Endothelial cell of umbilical vein (primary cell): ENCODE results near the gene SLC16A2. TPM values are rescaled to one million over a fixed set of nuclear protein-coding genes. Genes with fewer than 3 reads are reported as not detected.

Experiments used
- BruUV-seq: library from RNA; stranded (reverse); fragments of 400-500 nt; replicated peaks from 2 replicates; lab custom pipeline; 2021; lab: Mats Ljungman, UMichigan
- CTCF ChIA-PET: fragments of 300-600, 350-600 bp; sonication (Branson Sonifier 250); formaldehyde crosslinking; loops from one replicate; lab custom pipeline; 2021; ENCODE audit warnings: antibody characterized with exemption, inconsistent platforms; lab: Charles Lee
- POLR2A ChIA-PET: fragments of 300-600, 350-600 bp; sonication (Branson Sonifier 250); formaldehyde crosslinking; loops from one replicate; lab custom pipeline; 2021; ENCODE audit warnings: antibody characterized with exemption, inconsistent platforms; lab: Charles Lee
- DNase-seq: peaks from one replicate; pipeline ENCODE4 v3.0.0-alpha.2; 2011; ENCODE audit warnings: low read depth, low spot score
- FAIRE-seq: peaks from 2 replicates; lab custom pipeline; 2011; peaks lifted over from hg19 to GRCh38; lab: Jason Lieb, UNC
- H2AFZ ChIP-seq: 2 replicates; pipeline ENCODE4 v1.6.0; 2012; ENCODE audit warnings: low read depth, low read length, control low read depth, inconsistent platforms
- H3K27ac ChIP-seq: 2 replicates; pipeline ENCODE4 v1.5.1; 2011; ENCODE audit warnings: low read depth, mild to moderate bottlenecking, control low read depth, low read length, moderate library complexity; ENCODE audit not compliant: insufficient read depth
- H3K27me3 ChIP-seq, 2 experiments: 2 replicates each; pipeline versions ENCODE4 v1.6.0 to v1.6.1; 2011; ENCODE audit warnings: low read length in 2 of 2, mixed read lengths in 1 of 2; ENCODE audit not compliant: control insufficient read depth in 2 of 2, insufficient read depth in 2 of 2
- H3K36me3 ChIP-seq, 2 experiments: 2 replicates in 1 of 2; 3 replicates in 1 of 2; pipeline ENCODE4 v1.5.1; 2011; ENCODE audit warnings: low read length in 2 of 2, mild to moderate bottlenecking in 1 of 2, moderate library complexity in 1 of 2; ENCODE audit not compliant: control insufficient read depth in 2 of 2, insufficient read depth in 2 of 2; ENCODE audit errors: extremely low read depth in 1 of 2
- H3K4me1 ChIP-seq: 3 replicates; pipeline ENCODE4 v1.5.1; 2011; ENCODE audit warnings: mild to moderate bottlenecking, low read length; ENCODE audit not compliant: control insufficient read depth, insufficient read depth; ENCODE audit errors: extremely low read depth
- H3K4me2 ChIP-seq: 2 replicates; pipeline ENCODE4 v1.6.1; 2011; ENCODE audit warnings: low read length, control low read depth, mixed read lengths; ENCODE audit not compliant: insufficient read depth
- H3K4me3 ChIP-seq, 3 experiments: fragments of 200-600 bp in 1 of 3; sonication (generic), shearing (Covaris generic) in 1 of 3; replicated peaks in 1 of 3; 2 replicates each; pipeline ENCODE4 v1.5.1; 2011 to 2016; ENCODE audit warnings: control low read depth in 3 of 3, low read length in 3 of 3, mild to moderate bottlenecking in 2 of 3, inconsistent platforms in 1 of 3, low read depth in 1 of 3, moderate library complexity in 1 of 3; ENCODE audit not compliant: insufficient read depth in 1 of 3
- H3K79me2 ChIP-seq: 2 replicates; pipeline ENCODE4 v1.6.0; 2012; ENCODE audit warnings: low read length, inconsistent platforms; ENCODE audit not compliant: control insufficient read depth, insufficient read depth
- H3K9ac ChIP-seq: replicated peaks from 2 replicates; pipeline ENCODE3; 2011; ENCODE audit warnings: low read length, control low read depth; ENCODE audit not compliant: insufficient read depth; ENCODE audit errors: extremely low read depth
- H3K9me1 ChIP-seq: replicated peaks from 3 replicates; pipeline ENCODE4 v1.6.0; 2011; ENCODE audit warnings: mild to moderate bottlenecking, low read length; ENCODE audit not compliant: control insufficient read depth, insufficient read depth; ENCODE audit errors: extremely low read depth
- H3K9me3 ChIP-seq: replicated peaks from 2 replicates; pipeline ENCODE4 v1.5.1; 2012; ENCODE audit warnings: low read length, inconsistent platforms; ENCODE audit not compliant: control insufficient read depth, insufficient read depth
- H4K20me1 ChIP-seq: replicated peaks from 2 replicates; pipeline ENCODE3; 2011; ENCODE audit warnings: mild to moderate bottlenecking, low read length; ENCODE audit not compliant: control insufficient read depth, insufficient read depth; ENCODE audit errors: extremely low read depth
- EZH2 ChIP-seq: IDR thresholded peaks from 2 replicates; pipeline ENCODE4 v1.6.1; 2012; ENCODE audit warnings: borderline replicate concordance, low read depth, mild to moderate bottlenecking, moderate library complexity, low read length, inconsistent platforms; ENCODE audit not compliant: severe bottlenecking
- FOS ChIP-seq: IDR thresholded peaks from 2 replicates; pipeline ENCODE4 v1.6.1; 2011; ENCODE audit warnings: mild to moderate bottlenecking, low read length, moderate library complexity, borderline replicate concordance; ENCODE audit not compliant: insufficient read depth
- GATA2 ChIP-seq: IDR thresholded peaks from 2 replicates; pipeline ENCODE4 v1.7.0; 2011; ENCODE audit warnings: low read depth, mild to moderate bottlenecking, moderate library complexity, mixed read lengths, low read length; ENCODE audit not compliant: insufficient read length, insufficient read depth
- JUN ChIP-seq: IDR thresholded peaks from 2 replicates; pipeline ENCODE4 v1.6.1; 2011; ENCODE audit warnings: borderline replicate concordance, low read depth; ENCODE audit not compliant: insufficient read length, insufficient read depth
- MYC ChIP-seq: IDR thresholded peaks from one replicate; pipeline ENCODE4 v1.6.1; 2011; ENCODE audit warnings: mild to moderate bottlenecking, low read depth, low read length
- POLR2A ChIP-seq: IDR thresholded peaks from 2 replicates; pipeline ENCODE4 v1.6.1; 2012; ENCODE audit warnings: low read depth, mild to moderate bottlenecking, control low read depth, low read length
- POLR2AphosphoS5 ChIP-seq: IDR thresholded peaks from 2 replicates; pipeline ENCODE4 v1.6.1; 2012; ENCODE audit warnings: low read depth, mild to moderate bottlenecking, control low read depth, low read length, moderate library complexity; ENCODE audit not compliant: insufficient read depth
- dilution Hi-C: fragments of 300-500 bp; cut with MboI; formaldehyde crosslinking; loops from one replicate; pipeline ENCODE4 v1.15.0; 2019; ENCODE audit warnings: low sequenced_read_pairs; ENCODE audit not compliant: extremely low pct_ligation_motif_present
- intact Hi-C: fragments of 100-400 bp; cut with micrococcal nuclease; formaldehyde crosslinking; loops from one replicate; pipeline ENCODE4 v1.10.0; 2022
- polyA plus RNA-seq, 4 experiments: library from polyadenylated mRNA; depleted of rRNA in 3 of 4; stranded (reverse) in 3 of 4; unstranded in 1 of 4; fragments of >200 nt; gene quantifications; 2 replicates each; pipeline versions ENCODE4 v1.2.1 to v1.2.3, GENCODE V29; 2011 to 2012; ENCODE audit warnings: missing spikeins in 1 of 4
- total RNA-seq: library from RNA; stranded (reverse); gene quantifications from 2 replicates; pipeline ENCODE4 v1.2.3, GENCODE V29; 2021
- TF ChIP-seq, protein P1 (sequence below), 2 donors: IDR thresholded peaks; 1 replicate in 1 of 2; 2 replicates in 1 of 2; pipeline ENCODE4 v1.5.1; 2011; ENCODE audit warnings: low read length in 2 of 2, mild to moderate bottlenecking in 2 of 2, moderate library complexity in 2 of 2, control low read depth in 1 of 2, inconsistent platforms in 1 of 2, low read depth in 1 of 2; ENCODE audit not compliant: insufficient read depth in 1 of 2; ENCODE audit errors: extremely low read depth in 1 of 2
- TF ChIP-seq, protein P2 (sequence below): IDR thresholded peaks from 2 replicates; pipeline ENCODE4 v1.6.1; 2011; ENCODE audit not compliant: insufficient read depth, insufficient read length

Gene SLC16A2
- total and polyA plus RNA-seq, 2 donors (not counting 3 experiments of a cell fraction or from before 2014, with no cell fraction given), result 3.1 to 3.6 TPM

DNA sequence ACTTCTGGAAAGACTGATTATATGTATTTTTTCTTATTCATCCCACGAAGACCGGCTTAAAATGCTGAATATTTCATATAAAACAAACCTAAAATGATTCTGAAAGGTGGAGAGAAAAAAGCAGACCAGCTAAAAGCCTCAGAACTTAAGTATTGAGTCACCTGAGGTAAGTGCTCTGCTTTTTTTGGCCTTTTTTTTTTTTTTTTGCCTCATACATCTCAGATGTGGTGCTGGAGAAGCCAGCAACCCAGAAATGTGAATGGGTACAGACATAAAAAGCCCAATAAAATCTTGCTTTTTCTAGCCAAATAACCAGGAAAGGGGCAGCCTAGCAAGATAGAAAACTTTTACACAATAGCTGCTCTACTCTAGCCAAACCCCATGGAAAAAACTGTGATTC, 136.1 kb downstream of the SLC16A2 start:
- no peak overlapping the region for H2AFZ ChIP-seq
- no peaks in the 10 kb centered on the region for H3K27me3 ChIP-seq
- FAIRE-seq (no peak), DNase-seq (no peak)
- H3K4me3 ChIP-seq, result no peak overlapping the region
- CTCF ChIA-PET, result no interaction called here
- no peaks in the 10 kb centered on the region for H3K4me1 ChIP-seq
- no peak overlapping the region for H3K4me2 ChIP-seq
- H3K27ac ChIP-seq, result no peak overlapping the region
- H3K79me2 ChIP-seq, result no peaks in the 10 kb centered on the region
- H4K20me1 ChIP-seq, result no peaks in the 10 kb centered on the region
- intact Hi-C loops (loop anchor here (10.0 kb wide), 1 partner anchor 423 kb away; no protein-coding TSS in a partner anchor), dilution Hi-C loops (no loop called here)
- no TSS peak for BruUV-seq
- H3K9me3 ChIP-seq, result no peaks in the 10 kb centered on the region
- H3K9ac ChIP-seq, result no peak overlapping the region
- TF ChIP-seq, protein P1, sequence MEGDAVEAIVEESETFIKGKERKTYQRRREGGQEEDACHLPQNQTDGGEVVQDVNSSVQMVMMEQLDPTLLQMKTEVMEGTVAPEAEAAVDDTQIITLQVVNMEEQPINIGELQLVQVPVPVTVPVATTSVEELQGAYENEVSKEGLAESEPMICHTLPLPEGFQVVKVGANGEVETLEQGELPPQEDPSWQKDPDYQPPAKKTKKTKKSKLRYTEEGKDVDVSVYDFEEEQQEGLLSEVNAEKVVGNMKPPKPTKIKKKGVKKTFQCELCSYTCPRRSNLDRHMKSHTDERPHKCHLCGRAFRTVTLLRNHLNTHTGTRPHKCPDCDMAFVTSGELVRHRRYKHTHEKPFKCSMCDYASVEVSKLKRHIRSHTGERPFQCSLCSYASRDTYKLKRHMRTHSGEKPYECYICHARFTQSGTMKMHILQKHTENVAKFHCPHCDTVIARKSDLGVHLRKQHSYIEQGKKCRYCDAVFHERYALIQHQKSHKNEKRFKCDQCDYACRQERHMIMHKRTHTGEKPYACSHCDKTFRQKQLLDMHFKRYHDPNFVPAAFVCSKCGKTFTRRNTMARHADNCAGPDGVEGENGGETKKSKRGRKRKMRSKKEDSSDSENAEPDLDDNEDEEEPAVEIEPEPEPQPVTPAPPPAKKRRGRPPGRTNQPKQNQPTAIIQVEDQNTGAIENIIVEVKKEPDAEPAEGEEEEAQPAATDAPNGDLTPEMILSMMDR (IDR thresholded peaks at IDR 0.05; ENCODE audit: extremely low read depth in 1 of 2, insufficient read depth in 1 of 2, low read depth in 1 of 2, low read length in 2 of 2), result no peak
- TF ChIP-seq GATA2, result no peak
- no peak for TF ChIP-seq JUN
- TF ChIP-seq, protein P2, sequence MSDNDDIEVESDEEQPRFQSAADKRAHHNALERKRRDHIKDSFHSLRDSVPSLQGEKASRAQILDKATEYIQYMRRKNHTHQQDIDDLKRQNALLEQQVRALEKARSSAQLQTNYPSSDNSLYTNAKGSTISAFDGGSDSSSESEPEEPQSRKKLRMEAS, result no peak
- TF ChIP-seq POLR2A, result no peak
- TF ChIP-seq EZH2, result no peak
- no peak for TF ChIP-seq POLR2AphosphoS5
- TF ChIP-seq MYC, result no peak
- TF ChIP-seq FOS, result no peak
- H3K9me1 ChIP-seq, result no peaks in the 10 kb centered on the region
- H3K36me3 ChIP-seq, result no peaks in the 10 kb centered on the region
- POLR2A ChIA-PET, result no interaction called here
